A549 treated with GW870086 at 1 μM for 4 hours (cell line): ENCODE data around the gene USP17L12. TPM values are rescaled to one million over a fixed set of nuclear protein-coding genes. Genes with fewer than 3 reads are reported as not detected.

Source experiments
- total RNA-seq: library from RNA; stranded (reverse); fragments of 200-300 nt; extraction: Qiagen RNA extraction; gene quantifications from 5 replicates; pipeline ENCODE4 v1.2.3, GENCODE V29; 2022; ENCODE audit warnings: low read depth

Gene USP17L12
- not detected in 5 replicates for total RNA-seq

GRCh38 chr4:9219852-9220251 lies at the start of gene USP17L12:
Gene USP17L12, plus strand, starts transcription at chr4:9220152. Its CDS starts 0 bp downstream, at chr4:9220152.

GRCh38 chr4:9210357-9210756 lies 9.6 kb upstream of the USP17L12 start, which contains the start of gene USP17L10:
Gene USP17L10, plus strand, starts transcription at chr4:9210657. Its CDS starts 0 bp downstream, at chr4:9210657.

GRCh38 chr4:9215105-9215504 lies 4.8 kb upstream of the USP17L12 start, which contains the start of gene USP17L11:
Gene USP17L11, plus strand, starts transcription at chr4:9215405. Its CDS starts 0 bp downstream, at chr4:9215405.

GRCh38 chr4:9224596-9224995 lies 4.6 kb downstream of the USP17L12 start, which contains the start of gene USP17L13:
Gene USP17L13, plus strand, starts transcription at chr4:9224896. Its CDS starts 0 bp downstream, at chr4:9224896.

GRCh38 chr4:9234085-9234484 lies 14.1 kb downstream of the USP17L12 start, which contains the start of gene USP17L15:
Gene USP17L15, plus strand, starts transcription at chr4:9234385. Its CDS starts 0 bp downstream, at chr4:9234385.

GRCh38 chr4:9243579-9243978 lies 23.6 kb downstream of the USP17L12 start, which contains the start of gene USP17L17:
Gene USP17L17, plus strand, starts transcription at chr4:9243879. Its CDS starts 0 bp downstream, at chr4:9243879.

GRCh38 chr4:9247953-9248680 lies 28.2 kb downstream of the USP17L12 start, which contains the start of gene USP17L18:
Gene USP17L18, plus strand, starts transcription at chr4:9248630. Its CDS starts 0 bp downstream, at chr4:9248630.

GRCh38 chr4:9253078-9253477 lies 33.1 kb downstream of the USP17L12 start, which contains the start of gene USP17L19:
Gene USP17L19, plus strand, starts transcription at chr4:9253378. Its CDS starts 0 bp downstream, at chr4:9253378.

GRCh38 chr4:9257824-9258223 lies 37.9 kb downstream of the USP17L12 start, which contains the start of gene USP17L20:
Gene USP17L20, plus strand, starts transcription at chr4:9258124. Its CDS starts 0 bp downstream, at chr4:9258124.

GRCh38 chr4:9262572-9262971 lies 42.6 kb downstream of the USP17L12 start, which contains the start of gene USP17L21:
Gene USP17L21, plus strand, starts transcription at chr4:9262872. Its CDS starts 0 bp downstream, at chr4:9262872.

GRCh38 chr4:9267319-9267718 lies 47.4 kb downstream of the USP17L12 start, which contains the start of gene USP17L22:
Gene USP17L22, plus strand, starts transcription at chr4:9267619. Its CDS starts 0 bp downstream, at chr4:9267619.

Other genes with a start within 250 kb of the USP17L12 start
- 0.08 TPM in 1 of 5 replicates, not detected in the others for gene FAM90A26, start 49.7 kb upstream of the USP17L12 start, total RNA-seq
- not detected in 5 replicates for gene USP17L10, start 9.5 kb upstream of the USP17L12 start, total RNA-seq
- gene USP17L11, start 4.7 kb upstream of the USP17L12 start, total RNA-seq: not detected in 5 replicates
- not detected in 5 replicates for gene USP17L13, start 4.7 kb downstream of the USP17L12 start, total RNA-seq
- not detected in 5 replicates for gene USP17L15, start 14.2 kb downstream of the USP17L12 start, total RNA-seq
- not detected in 5 replicates for gene USP17L17, start 23.7 kb downstream of the USP17L12 start, total RNA-seq
- not detected in 5 replicates for gene USP17L18, start 28.5 kb downstream of the USP17L12 start, total RNA-seq
- not detected in 5 replicates for gene USP17L19, start 33.2 kb downstream of the USP17L12 start, total RNA-seq
- not detected in 5 replicates for gene USP17L20, start 38.0 kb downstream of the USP17L12 start, total RNA-seq
- gene USP17L21, start 42.7 kb downstream of the USP17L12 start, total RNA-seq: not detected in 5 replicates
- gene USP17L22, start 47.5 kb downstream of the USP17L12 start, total RNA-seq: not detected in 5 replicates
- gene USP17L24, start 105.0 kb downstream of the USP17L12 start, total RNA-seq: not detected in 5 replicates
- not detected in 5 replicates for gene USP17L25, start 109.8 kb downstream of the USP17L12 start, total RNA-seq
- gene USP17L26, start 114.5 kb downstream of the USP17L12 start, total RNA-seq: not detected in 5 replicates
- not detected in 5 replicates for gene USP17L5, start 119.3 kb downstream of the USP17L12 start, total RNA-seq
- gene USP17L27, start 124.0 kb downstream of the USP17L12 start, total RNA-seq: not detected in 5 replicates
- not detected in 5 replicates for gene USP17L28, start 128.7 kb downstream of the USP17L12 start, total RNA-seq
- not detected in 5 replicates for gene USP17L29, start 133.5 kb downstream of the USP17L12 start, total RNA-seq
- gene USP17L30, start 143.0 kb downstream of the USP17L12 start, total RNA-seq: not detected in 5 replicates
- not detected in 5 replicates for gene DEFB131A, start 224.3 kb downstream of the USP17L12 start, total RNA-seq